Parathyroid adenoma (tissue), 2 donors: ENCODE data around the gene ATP2B2.

Experiments
- H2AFZ ChIP-seq: fragments of 300-600 bp; sonication (generic); one replicate; pipeline ENCODE4 v1.7.0; 2017; ENCODE audit warnings: antibody characterized with exemption, mild to moderate bottlenecking
- H3K27ac ChIP-seq: fragments of 300-600 bp; sonication (generic); one replicate; pipeline ENCODE4 v1.7.0; 2017
- H3K27me3 ChIP-seq: fragments of 300-600 bp; sonication (generic); one replicate; pipeline ENCODE4 v1.7.0; 2017; ENCODE audit warnings: low read length; ENCODE audit not compliant: control insufficient read depth, insufficient read depth
- H3K36me3 ChIP-seq: fragments of 300-600 bp; sonication (generic); one replicate; pipeline ENCODE4 v1.7.0; 2017; ENCODE audit warnings: low read length; ENCODE audit not compliant: control insufficient read depth, insufficient read depth
- H3K4me1 ChIP-seq: fragments of 300-600 bp; sonication (generic); one replicate; pipeline ENCODE4 v1.7.0; 2017; ENCODE audit warnings: control low read depth
- H3K4me2 ChIP-seq: fragments of 300-600 bp; sonication (generic); one replicate; pipeline ENCODE4 v1.7.0; 2017; ENCODE audit warnings: low read length
- H3K4me3 ChIP-seq: fragments of 300-600 bp; sonication (generic); one replicate; pipeline ENCODE4 v1.7.0; 2017; ENCODE audit warnings: low read depth, low read length
- H3K79me2 ChIP-seq: fragments of 300-600 bp; sonication (generic); one replicate; pipeline ENCODE4 v1.7.0; 2017; ENCODE audit warnings: control low read depth
- H3K9ac ChIP-seq: fragments of 300-600 bp; sonication (generic); one replicate; pipeline ENCODE4 v1.7.0; 2017; ENCODE audit warnings: mild to moderate bottlenecking
- H3K9me3 ChIP-seq: fragments of 300-600 bp; sonication (generic); one replicate; pipeline ENCODE4 v1.7.0; 2017; ENCODE audit warnings: low read length; ENCODE audit not compliant: control insufficient read depth
- TF ChIP-seq, protein P1 (sequence below): fragments of 300-600 bp; sonication (generic); IDR thresholded peaks from one replicate; pipeline ENCODE4 v1.7.0; 2017; ENCODE audit warnings: antibody characterized with exemption, mild to moderate bottlenecking
- donor health status: primary hyperparathyroidism.

The ATP2B2 gene

GRCh38 chr3:10344147-10344943 is 161.0 kb downstream of the ATP2B2 start:
- Histone ChIP-seq H3K4me3 (no peak overlapping the region), H3K4me1 (no peaks in the 10 kb centered on the region), H3K9ac (no peak overlapping the region), H2AFZ (no peak overlapping the region), H3K4me2 (no peak overlapping the region), H3K79me2 (no peaks in the 10 kb centered on the region), H3K36me3 (no peaks in the 10 kb centered on the region), H3K9me3 (no peaks in the 10 kb centered on the region), H3K27me3 (no peaks in the 10 kb centered on the region), H3K27ac (no peak overlapping the region)
- TF ChIP-seq, protein P1, sequence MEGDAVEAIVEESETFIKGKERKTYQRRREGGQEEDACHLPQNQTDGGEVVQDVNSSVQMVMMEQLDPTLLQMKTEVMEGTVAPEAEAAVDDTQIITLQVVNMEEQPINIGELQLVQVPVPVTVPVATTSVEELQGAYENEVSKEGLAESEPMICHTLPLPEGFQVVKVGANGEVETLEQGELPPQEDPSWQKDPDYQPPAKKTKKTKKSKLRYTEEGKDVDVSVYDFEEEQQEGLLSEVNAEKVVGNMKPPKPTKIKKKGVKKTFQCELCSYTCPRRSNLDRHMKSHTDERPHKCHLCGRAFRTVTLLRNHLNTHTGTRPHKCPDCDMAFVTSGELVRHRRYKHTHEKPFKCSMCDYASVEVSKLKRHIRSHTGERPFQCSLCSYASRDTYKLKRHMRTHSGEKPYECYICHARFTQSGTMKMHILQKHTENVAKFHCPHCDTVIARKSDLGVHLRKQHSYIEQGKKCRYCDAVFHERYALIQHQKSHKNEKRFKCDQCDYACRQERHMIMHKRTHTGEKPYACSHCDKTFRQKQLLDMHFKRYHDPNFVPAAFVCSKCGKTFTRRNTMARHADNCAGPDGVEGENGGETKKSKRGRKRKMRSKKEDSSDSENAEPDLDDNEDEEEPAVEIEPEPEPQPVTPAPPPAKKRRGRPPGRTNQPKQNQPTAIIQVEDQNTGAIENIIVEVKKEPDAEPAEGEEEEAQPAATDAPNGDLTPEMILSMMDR = peak; percentile 97

- H3K36me3 ChIP-seq = no peaks in the 10 kb centered on the region
- no peaks in the 10 kb centered on the region for H3K79me2 ChIP-seq
- no peak overlapping the region for H3K27ac ChIP-seq
- no peak overlapping the region for H3K4me2 ChIP-seq
- H2AFZ ChIP-seq = no peak overlapping the region
- H3K27me3 ChIP-seq = no peaks in the 10 kb centered on the region
- TF ChIP-seq, protein P1 = no peak
- H3K4me1 ChIP-seq = no peaks in the 10 kb centered on the region
- no peaks in the 10 kb centered on the region for H3K9me3 ChIP-seq
- no peak overlapping the region for H3K4me3 ChIP-seq
- H3K9ac ChIP-seq = no peak overlapping the region
These were observed 161.9 kb downstream of the ATP2B2 start for GRCh38 chr3:10343526-10343925.

GRCh38 chr3:10342781-10343180 is 162.6 kb downstream of the ATP2B2 start:
- Histone ChIP-seq H3K27ac (no peak overlapping the region), H2AFZ (no peak overlapping the region), H3K4me1 (no peaks in the 10 kb centered on the region), H3K9ac (no peak overlapping the region), H3K9me3 (no peaks in the 10 kb centered on the region), H3K36me3 (no peaks in the 10 kb centered on the region), H3K27me3 (no peaks in the 10 kb centered on the region), H3K4me3 (no peak overlapping the region), H3K79me2 (no peaks in the 10 kb centered on the region), H3K4me2 (no peak overlapping the region)
- TF ChIP-seq, protein P1 = no peak

DNA sequence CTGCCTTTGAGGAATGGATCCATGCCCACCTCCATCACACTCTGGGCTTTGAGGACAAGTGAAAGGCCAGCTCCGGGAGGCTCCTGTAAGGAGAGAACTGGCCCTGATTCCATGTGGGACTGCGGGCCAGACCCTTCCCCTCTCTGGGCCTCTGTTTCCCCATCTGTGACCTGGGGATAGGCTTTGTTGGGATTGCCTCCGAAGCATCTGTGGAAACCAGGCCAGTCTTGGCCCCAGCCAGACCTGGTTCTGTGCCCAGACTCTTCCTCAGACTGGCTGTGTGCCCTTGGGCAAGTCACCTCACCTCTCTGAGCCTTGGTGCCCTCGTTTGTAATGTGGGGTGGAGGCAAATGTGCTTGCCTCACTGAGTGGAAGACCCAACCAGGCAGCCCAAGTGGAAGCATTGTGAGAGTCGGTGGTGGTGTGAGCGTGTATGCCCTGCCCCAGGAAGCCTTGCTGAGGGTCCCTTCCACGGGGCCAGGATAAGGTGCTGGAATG is 163.4 kb downstream of the ATP2B2 start:
- Histone ChIP-seq H3K27me3 (no peaks in the 10 kb centered on the region), H3K4me2 (no peak overlapping the region), H3K36me3 (no peaks in the 10 kb centered on the region), H3K9ac (no peak overlapping the region), H3K9me3 (no peaks in the 10 kb centered on the region), H3K4me1 (no peaks in the 10 kb centered on the region), H3K79me2 (no peaks in the 10 kb centered on the region), H3K27ac (no peak overlapping the region), H3K4me3 (no peak overlapping the region), H2AFZ (no peak overlapping the region)
- TF ChIP-seq, protein P1 = no peak

DNA sequence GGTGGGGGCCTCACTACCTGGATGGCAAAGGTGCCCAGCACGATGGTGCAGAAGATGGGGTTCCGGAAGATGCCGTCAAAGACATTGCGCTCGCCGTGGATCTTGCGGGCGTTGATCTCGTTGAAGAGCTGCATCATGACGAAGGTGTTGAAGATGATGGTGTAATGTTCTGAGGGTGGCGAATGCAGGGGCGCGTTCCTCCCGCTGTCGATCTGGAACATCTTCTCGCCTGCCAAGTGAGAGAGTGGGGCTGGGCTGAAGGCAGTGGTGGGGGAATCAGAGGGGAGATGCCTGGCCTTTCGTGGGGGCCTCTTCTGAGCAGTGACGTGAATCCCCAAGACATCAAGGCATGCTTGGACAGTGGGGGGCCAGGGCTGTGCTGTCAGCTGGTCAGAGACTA is 164.9 kb downstream of the ATP2B2 start:
- Histone ChIP-seq H3K27ac (no peak overlapping the region), H3K4me1 (no peaks in the 10 kb centered on the region), H3K9me3 (no peaks in the 10 kb centered on the region), H3K4me3 (no peak overlapping the region), H3K27me3 (no peaks in the 10 kb centered on the region), H3K9ac (no peak overlapping the region), H2AFZ (no peak overlapping the region), H3K4me2 (no peak overlapping the region), H3K36me3 (no peaks in the 10 kb centered on the region), H3K79me2 (no peaks in the 10 kb centered on the region)
- TF ChIP-seq, protein P1 = no peak
